Measurements from ENCODE around the gene TMEM247.

The TMEM247 gene

GRCh38 chr2:46490521-46491141 is 11.3 kb downstream of the TMEM247 start:
- no peak for DNase-seq

- no peak for DNase-seq
These were observed 12.9 kb downstream of the TMEM247 start for GRCh38 chr2:46492301-46492700.

- DNase-seq = no peak
These were observed 14.0 kb downstream of the TMEM247 start for GRCh38 chr2:46493241-46493970.

- DNase-seq = no peak
These were observed 14.5 kb downstream of the TMEM247 start for GRCh38 chr2:46493971-46494250.

- no peak for DNase-seq
These were observed 15.2 kb downstream of the TMEM247 start for GRCh38 chr2:46494596-46494995.

GRCh38 chr2:46495231-46496030 is 16.1 kb downstream of the TMEM247 start:
- DNase-seq = no peak

GRCh38 chr2:46497766-46498165 is 18.4 kb downstream of the TMEM247 start:
- no peak for DNase-seq

- DNase-seq = no peak
These were observed 19.3 kb downstream of the TMEM247 start for GRCh38 chr2:46498681-46499080.

- no peak for DNase-seq
These were observed 20.0 kb downstream of the TMEM247 start for GRCh38 chr2:46499392-46499785.

GRCh38 chr2:46500801-46501200 is 21.4 kb downstream of the TMEM247 start:
- no peak for DNase-seq

GRCh38 chr2:46502291-46502885 is 23.0 kb downstream of the TMEM247 start:
- DNase-seq = no peak

- DNase-seq = no peak
These were observed 24.3 kb downstream of the TMEM247 start for GRCh38 chr2:46503686-46504085.

GRCh38 chr2:46504221-46504620 is 24.9 kb downstream of the TMEM247 start:
- no peak for DNase-seq

- no peak for DNase-seq
These were observed 25.5 kb downstream of the TMEM247 start for GRCh38 chr2:46504685-46505471.

GRCh38 chr2:46505472-46505783 is 26.1 kb downstream of the TMEM247 start:
- DNase-seq = no peak

- DNase-seq = no peak
These were observed 26.9 kb downstream of the TMEM247 start for GRCh38 chr2:46506131-46506706.

GRCh38 chr2:46508312-46508711 is 28.9 kb downstream of the TMEM247 start:
- no peak for DNase-seq

GRCh38 chr2:46508759-46509158 is 29.4 kb downstream of the TMEM247 start:
- DNase-seq = no peak

GRCh38 chr2:46509804-46510203 is 30.4 kb downstream of the TMEM247 start:
- no peak for DNase-seq

- no peak for DNase-seq
These were observed 31.3 kb downstream of the TMEM247 start for GRCh38 chr2:46510598-46511177.

- DNase-seq = no peak
These were observed 32.8 kb downstream of the TMEM247 start for GRCh38 chr2:46512185-46512584.

- no peak for DNase-seq
These were observed 35.4 kb downstream of the TMEM247 start for GRCh38 chr2:46514738-46515137.
